Hepatocyte (in vitro differentiated cells): ENCODE data around the gene VSTM2L. TPM values are rescaled to one million over a fixed set of nuclear protein-coding genes. Genes with fewer than 3 reads are reported as not detected.

Source experiments
- DNase-seq: peaks from one replicate; pipeline ENCODE4 v3.0.0-alpha.2; 2016; ENCODE audit warnings: low spot score
- H2AFZ ChIP-seq: fragments of 200-600 bp; sonication (generic); 2 replicates; pipeline ENCODE4 v1.6.0; 2016; ENCODE audit warnings: antibody characterized with exemption, mild to moderate bottlenecking
- H3K27ac ChIP-seq: fragments of 200-600 bp; sonication (generic); 2 replicates; pipeline ENCODE4 v1.5.1; 2016; ENCODE audit warnings: mild to moderate bottlenecking
- H3K27me3 ChIP-seq: fragments of 200-600 bp; sonication (generic); 2 replicates; pipeline ENCODE4 v1.6.1; 2016
- H3K36me3 ChIP-seq: fragments of 200-600 bp; sonication (generic); replicated peaks from 2 replicates; pipeline ENCODE4 v1.5.1; 2016; ENCODE audit warnings: low read depth; ENCODE audit not compliant: insufficient read depth
- H3K4me1 ChIP-seq: fragments of 200-600 bp; sonication (generic); 2 replicates; pipeline ENCODE4 v1.5.1; 2016; ENCODE audit warnings: mild to moderate bottlenecking, moderate library complexity; ENCODE audit not compliant: insufficient read depth
- H3K4me2 ChIP-seq: fragments of 200-600 bp; sonication (generic); 2 replicates; pipeline ENCODE4 v1.6.0; 2016
- H3K4me3 ChIP-seq: fragments of 200-600 bp; sonication (generic); 2 replicates; pipeline ENCODE4 v1.5.1; 2016; ENCODE audit warnings: mild to moderate bottlenecking
- H3K79me2 ChIP-seq: fragments of 200-600 bp; sonication (generic); 2 replicates; pipeline ENCODE4 v1.6.0; 2017; ENCODE audit warnings: mild to moderate bottlenecking
- H3K9me2 ChIP-seq: fragments of 200-600 bp; sonication (generic); replicated peaks from 2 replicates; pipeline ENCODE4 v1.6.0; 2017; ENCODE audit warnings: mild to moderate bottlenecking; ENCODE audit not compliant: insufficient read depth
- H3K9me3 ChIP-seq: fragments of 200-600 bp; sonication (generic); 2 replicates; pipeline ENCODE4 v1.5.1; 2016; ENCODE audit warnings: low read depth, mild to moderate bottlenecking
- H4K20me1 ChIP-seq: fragments of 200-600 bp; sonication (generic); 2 replicates; pipeline ENCODE4 v1.6.0; 2016; ENCODE audit warnings: mild to moderate bottlenecking; ENCODE audit not compliant: insufficient read depth, poor library complexity, severe bottlenecking
- EZH2 ChIP-seq: fragments of 200-600 bp; sonication (generic); IDR thresholded peaks from 2 replicates; pipeline ENCODE4 v1.6.1; 2016; ENCODE audit warnings: antibody characterized with exemption, mild to moderate bottlenecking, borderline replicate concordance
- EZH2phosphoT487 ChIP-seq: fragments of 200-600 bp; sonication (generic); IDR thresholded peaks from one replicate; pipeline ENCODE4 v1.6.1; 2018; ENCODE audit warnings: antibody characterized with exemption, mild to moderate bottlenecking, low read depth, moderate library complexity; ENCODE audit not compliant: unreplicated experiment, severe bottlenecking
- WGBS: methylation state at CpG from one replicate; pipeline ENCODE4 v1.1.6; 2016; ENCODE audit warnings: low lambda C conversion rate; ENCODE audit errors: missing lambda C conversion rate; 5-methylcytosine and 5-hydroxymethylcytosine counted together
- polyA plus RNA-seq: library from polyadenylated mRNA; unstranded; fragments of >200 nt; fragmentation: Nextera tagmentation; extraction: Ambion mirVana; gene quantifications from 2 replicates; pipeline ENCODE4 v1.2.1, GENCODE V29; 2016
- total RNA-seq: library from RNA; depleted of rRNA; stranded (reverse); fragments of >200 nt; gene quantifications from 2 replicates; pipeline ENCODE4 v1.2.3, GENCODE V29; 2014
- TF ChIP-seq, protein P1 (sequence below): fragments of 200-600 bp; sonication (generic); IDR thresholded peaks from 2 replicates; pipeline ENCODE4 v1.5.1; 2016; ENCODE audit warnings: antibody characterized with exemption, mild to moderate bottlenecking; ENCODE audit not compliant: poor library complexity

VSTM2L gene
- total and polyA plus RNA-seq, 2 experiments from 2014 or later: 2.5 to 3.7 TPM

DNA sequence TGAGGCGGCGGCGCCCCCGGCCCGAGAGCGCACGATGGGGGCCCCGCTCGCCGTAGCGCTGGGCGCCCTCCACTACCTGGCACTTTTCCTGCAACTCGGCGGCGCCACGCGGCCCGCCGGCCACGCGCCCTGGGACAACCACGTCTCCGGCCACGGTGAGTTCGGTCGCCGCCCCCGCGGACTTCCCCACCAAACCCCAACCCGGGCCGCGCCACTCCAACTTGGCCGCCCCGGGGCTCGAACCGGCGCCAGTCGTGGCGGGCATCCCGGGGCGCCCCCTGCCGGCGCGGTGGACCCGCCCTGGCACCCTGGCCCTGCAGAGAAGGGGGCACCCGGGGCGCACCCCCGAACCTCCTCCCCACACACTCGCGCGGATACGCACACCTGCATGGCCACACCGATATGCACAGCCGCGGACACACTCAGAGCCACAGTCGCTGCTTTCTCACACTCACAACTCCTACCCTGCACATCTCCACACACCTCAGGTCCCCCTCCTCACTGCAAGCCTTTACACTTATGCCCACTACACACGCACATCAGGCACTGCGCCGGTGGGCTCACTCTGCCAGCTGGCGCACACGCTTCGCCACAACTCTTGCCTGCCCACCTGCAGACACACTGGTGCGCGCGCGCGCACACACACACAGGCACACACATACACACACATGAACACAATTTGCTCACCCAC is 535 bp downstream of the VSTM2L start:
- Histone ChIP-seq H3K4me1 (peaks cover 5% of the 10 kb centered on the region), H3K9me3 (no peaks in the 10 kb centered on the region), H3K9me2 (no peaks in the 10 kb centered on the region), H3K27me3 (peaks cover 58% of the 10 kb centered on the region), H3K36me3 (no peaks in the 10 kb centered on the region), H3K4me2 (peak overlapping the region; percentile 89), H3K27ac (no peak overlapping the region), H2AFZ (no peak overlapping the region), H4K20me1 (no peaks in the 10 kb centered on the region), H3K79me2 (no peaks in the 10 kb centered on the region), H3K4me3 (peak overlapping the region; percentile 36)
- TF ChIP-seq, protein P1, sequence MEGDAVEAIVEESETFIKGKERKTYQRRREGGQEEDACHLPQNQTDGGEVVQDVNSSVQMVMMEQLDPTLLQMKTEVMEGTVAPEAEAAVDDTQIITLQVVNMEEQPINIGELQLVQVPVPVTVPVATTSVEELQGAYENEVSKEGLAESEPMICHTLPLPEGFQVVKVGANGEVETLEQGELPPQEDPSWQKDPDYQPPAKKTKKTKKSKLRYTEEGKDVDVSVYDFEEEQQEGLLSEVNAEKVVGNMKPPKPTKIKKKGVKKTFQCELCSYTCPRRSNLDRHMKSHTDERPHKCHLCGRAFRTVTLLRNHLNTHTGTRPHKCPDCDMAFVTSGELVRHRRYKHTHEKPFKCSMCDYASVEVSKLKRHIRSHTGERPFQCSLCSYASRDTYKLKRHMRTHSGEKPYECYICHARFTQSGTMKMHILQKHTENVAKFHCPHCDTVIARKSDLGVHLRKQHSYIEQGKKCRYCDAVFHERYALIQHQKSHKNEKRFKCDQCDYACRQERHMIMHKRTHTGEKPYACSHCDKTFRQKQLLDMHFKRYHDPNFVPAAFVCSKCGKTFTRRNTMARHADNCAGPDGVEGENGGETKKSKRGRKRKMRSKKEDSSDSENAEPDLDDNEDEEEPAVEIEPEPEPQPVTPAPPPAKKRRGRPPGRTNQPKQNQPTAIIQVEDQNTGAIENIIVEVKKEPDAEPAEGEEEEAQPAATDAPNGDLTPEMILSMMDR: peak; percentile 31
- TF ChIP-seq EZH2phosphoT487: no peak
- TF ChIP-seq EZH2: peak; percentile 59
- no peak for DNase-seq
- WGBS: 93% methylated on average over 17 of the region's 67 CpGs

DNA sequence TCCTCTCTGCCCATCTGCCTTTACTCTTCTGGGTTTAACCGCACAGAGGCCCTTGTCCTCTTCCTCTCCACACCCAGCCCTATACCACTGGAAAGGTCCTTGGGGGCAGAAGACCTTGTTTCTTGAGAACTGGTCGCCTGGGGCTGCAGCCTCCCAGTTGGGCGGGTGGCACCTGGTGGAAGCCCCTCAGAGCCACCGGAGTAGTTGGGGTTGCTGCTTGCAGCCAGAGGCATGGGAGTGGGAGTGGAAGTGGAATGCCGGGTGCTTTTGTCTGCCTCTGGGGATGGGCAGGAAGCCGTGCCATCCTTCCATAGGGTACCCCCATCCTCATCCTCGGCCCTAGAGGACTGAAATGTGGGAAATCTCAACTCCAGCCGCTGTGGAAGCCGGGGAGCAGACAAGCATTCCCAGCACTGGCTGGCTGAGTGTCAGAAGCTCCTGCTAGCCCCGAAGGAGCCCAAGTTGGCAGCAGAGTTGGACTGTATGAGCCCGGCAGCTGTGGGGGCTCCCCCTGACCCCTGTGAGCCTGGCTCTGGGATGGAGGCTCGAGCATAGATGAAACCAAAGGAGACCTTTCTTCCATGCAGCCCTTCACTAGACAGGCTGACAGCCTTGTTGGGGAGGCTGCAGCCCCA is 1.2 kb downstream of the VSTM2L start:
- WGBS: 88% methylated on average over 12 of the region's 12 CpGs
- H3K9me3 ChIP-seq: no peaks in the 10 kb centered on the region
- H3K4me1 ChIP-seq: peaks cover 5% of the 10 kb centered on the region
- DNase-seq: no peak
- H3K79me2 ChIP-seq: no peaks in the 10 kb centered on the region
- no peaks in the 10 kb centered on the region for H3K9me2 ChIP-seq
- H3K27me3 ChIP-seq: peaks cover 60% of the 10 kb centered on the region
- no peaks in the 10 kb centered on the region for H4K20me1 ChIP-seq
- no peaks in the 10 kb centered on the region for H3K36me3 ChIP-seq
- no peak overlapping the region for H3K4me3 ChIP-seq
- H3K4me2 ChIP-seq: no peak overlapping the region
- no peak overlapping the region for H3K27ac ChIP-seq
- no peak overlapping the region for H2AFZ ChIP-seq
- TF ChIP-seq, protein P1: no peak
- TF ChIP-seq EZH2phosphoT487 (no peak), EZH2 (no peak)

DNA sequence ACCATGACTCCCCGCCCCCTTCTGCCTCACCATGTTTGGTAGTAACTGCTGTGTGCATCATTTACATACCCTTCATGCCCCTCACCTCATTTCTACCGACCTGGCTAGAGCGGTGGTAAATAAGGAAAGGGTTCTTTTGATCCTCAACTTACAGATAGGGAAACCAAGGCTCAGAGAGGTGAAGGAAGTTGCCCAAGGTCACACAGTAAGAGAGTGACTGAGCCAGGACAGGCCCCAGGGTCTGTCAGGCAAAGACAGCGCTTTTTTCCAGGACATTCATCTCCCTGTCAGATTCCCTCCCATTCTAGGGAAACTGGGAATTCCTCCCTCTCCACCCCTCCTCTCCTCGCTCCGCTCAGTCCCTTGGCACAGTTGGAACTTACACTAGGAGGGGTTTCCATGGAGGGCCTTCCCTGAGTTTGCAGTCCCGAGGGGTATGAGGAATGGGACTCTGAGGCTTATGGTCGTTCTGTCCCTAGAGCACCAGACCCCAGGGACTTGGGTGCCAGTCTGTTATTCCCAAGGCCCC is 2.0 kb downstream of the VSTM2L start:
- TF ChIP-seq, protein P1: no peak
- TF ChIP-seq EZH2phosphoT487: no peak
- TF ChIP-seq EZH2: no peak
- Histone ChIP-seq H3K4me1 (peaks cover 5% of the 10 kb centered on the region), H2AFZ (no peak overlapping the region), H3K79me2 (no peaks in the 10 kb centered on the region), H3K27me3 (peaks cover 57% of the 10 kb centered on the region), H3K9me3 (no peaks in the 10 kb centered on the region), H3K9me2 (no peaks in the 10 kb centered on the region), H4K20me1 (no peaks in the 10 kb centered on the region), H3K36me3 (no peaks in the 10 kb centered on the region), H3K4me3 (no peak overlapping the region), H3K27ac (no peak overlapping the region), H3K4me2 (no peak overlapping the region)
- DNase-seq: no peak
- 80% methylated on average over 8 of the region's 8 CpGs for WGBS
